Nephron (organoid): ENCODE results near the gene MAP1LC3C.
A peak's percentile ranks its signal among the peaks of the same experiment; 100 is the strongest.

Source experiments
- H3K27ac Mint-ChIP-seq, 3 experiments: 2 replicates each; pipeline ENCODE4 v1.8.0; 2020; ENCODE audit warnings: mixed read lengths in 3 of 3, mild to moderate bottlenecking in 2 of 3, moderate library complexity in 1 of 3
- H3K27me3 Mint-ChIP-seq: 2 replicates; pipeline ENCODE4 v1.8.0; 2021; ENCODE audit warnings: low read depth, mild to moderate bottlenecking, moderate library complexity, mixed read lengths
- H3K36me3 Mint-ChIP-seq: 2 replicates; pipeline ENCODE4 v1.8.0; 2020; ENCODE audit warnings: low read depth, mixed read lengths
- H3K4me1 Mint-ChIP-seq: 2 replicates; pipeline ENCODE4 v1.8.0; 2020; ENCODE audit warnings: mixed read lengths
- H3K4me3 Mint-ChIP-seq, 3 experiments: 2 replicates each; pipeline ENCODE4 v1.8.0; 2020; ENCODE audit warnings: mild to moderate bottlenecking in 3 of 3, mixed read lengths in 3 of 3, moderate library complexity in 2 of 3
- H3K9me3 Mint-ChIP-seq: 2 replicates; pipeline ENCODE4 v1.8.0; 2020; ENCODE audit warnings: mixed read lengths
- CTCF ChIP-seq, 3 experiments: fragments of 200-600 bp; sonication (generic); IDR thresholded peaks; one replicate each; pipeline ENCODE4 v1.5.0; 2021; ENCODE audit warnings: antibody characterized with exemption in 3 of 3; ENCODE audit not compliant: unreplicated experiment in 3 of 3

The MAP1LC3C gene

GRCh38 chr1:241999026-241999425 lies at the start of gene MAP1LC3C:
TSS of gene MAP1LC3C (minus strand) at chr1:241999098. CDS start at chr1:241999008, 90 bp downstream.
- peaks cover 12% of the 10 kb centered on the region for H3K27me3 Mint-ChIP-seq
- no peak for TF ChIP-seq CTCF (IDR thresholded peaks at IDR 0.05; ENCODE audit: unreplicated experiment in 3 of 3)
- H3K36me3 Mint-ChIP-seq, result no peaks in the 10 kb centered on the region
- H3K27ac Mint-ChIP-seq, result peak within 1 kb of the TSS; percentile 78 to 91 (median 89)
- no peaks in the 10 kb centered on the region for H3K9me3 Mint-ChIP-seq
- peak within 1 kb of the TSS; percentile 63 to 78 (median 64) for H3K4me3 Mint-ChIP-seq
- peaks cover 35% of the 10 kb centered on the region for H3K4me1 Mint-ChIP-seq

- H3K4me3 Mint-ChIP-seq, result no peak overlapping the region
- no peaks in the 10 kb centered on the region for H3K4me1 Mint-ChIP-seq
- no peaks in the 10 kb centered on the region for H3K36me3 Mint-ChIP-seq
- TF ChIP-seq CTCF (IDR thresholded peaks at IDR 0.05; ENCODE audit: unreplicated experiment in 3 of 3), result no peak
- no peak overlapping the region for H3K27ac Mint-ChIP-seq
- no peaks in the 10 kb centered on the region for H3K27me3 Mint-ChIP-seq
- H3K9me3 Mint-ChIP-seq, result peaks cover 14% of the 10 kb centered on the region
Observed at GRCh38 chr1:242043165-242043564, 44.3 kb upstream of the MAP1LC3C start.

- no peak for TF ChIP-seq CTCF (IDR thresholded peaks at IDR 0.05; ENCODE audit: unreplicated experiment in 3 of 3)
- no peak overlapping the region for H3K4me3 Mint-ChIP-seq
- H3K27ac Mint-ChIP-seq, result no peak overlapping the region
- H3K9me3 Mint-ChIP-seq, result peaks cover 3% of the 10 kb centered on the region
- no peaks in the 10 kb centered on the region for H3K27me3 Mint-ChIP-seq
- H3K4me1 Mint-ChIP-seq, result peaks cover 16% of the 10 kb centered on the region
- no peaks in the 10 kb centered on the region for H3K36me3 Mint-ChIP-seq
Observed at GRCh38 chr1:242034392-242034791, 35.5 kb upstream of the MAP1LC3C start.

GRCh38 chr1:242033447-242033846 lies 34.5 kb upstream of the MAP1LC3C start:
- no peak overlapping the region for H3K4me3 Mint-ChIP-seq
- TF ChIP-seq CTCF (IDR thresholded peaks at IDR 0.05; ENCODE audit: unreplicated experiment in 3 of 3), result no peak
- peak overlapping the region; percentile 81 to 87 (median 84) for H3K27ac Mint-ChIP-seq
- no peaks in the 10 kb centered on the region for H3K27me3 Mint-ChIP-seq
- peaks cover 16% of the 10 kb centered on the region for H3K4me1 Mint-ChIP-seq
- H3K9me3 Mint-ChIP-seq, result peaks cover 3% of the 10 kb centered on the region
- H3K36me3 Mint-ChIP-seq, result no peaks in the 10 kb centered on the region

GRCh38 chr1:242030071-242030470 lies 31.2 kb upstream of the MAP1LC3C start:
- H3K36me3 Mint-ChIP-seq, result no peaks in the 10 kb centered on the region
- H3K4me3 Mint-ChIP-seq, result no peak overlapping the region
- H3K27ac Mint-ChIP-seq, result peak overlapping the region in 1 of 3 experiments; percentile 26
- peaks cover 3% of the 10 kb centered on the region for H3K9me3 Mint-ChIP-seq
- H3K27me3 Mint-ChIP-seq, result no peaks in the 10 kb centered on the region
- peaks cover 16% of the 10 kb centered on the region for H3K4me1 Mint-ChIP-seq
- no peak for TF ChIP-seq CTCF (IDR thresholded peaks at IDR 0.05; ENCODE audit: unreplicated experiment in 3 of 3)

- no peaks in the 10 kb centered on the region for H3K4me1 Mint-ChIP-seq
- no peak overlapping the region for H3K27ac Mint-ChIP-seq
- no peak for TF ChIP-seq CTCF (IDR thresholded peaks at IDR 0.05; ENCODE audit: unreplicated experiment in 3 of 3)
- no peaks in the 10 kb centered on the region for H3K36me3 Mint-ChIP-seq
- no peaks in the 10 kb centered on the region for H3K27me3 Mint-ChIP-seq
- peaks cover 3% of the 10 kb centered on the region for H3K9me3 Mint-ChIP-seq
- H3K4me3 Mint-ChIP-seq, result no peak overlapping the region
Observed at GRCh38 chr1:242025681-242026080, 26.8 kb upstream of the MAP1LC3C start.
